OCI-LY1 (cell line): Measurements from ENCODE around the gene B3GNT2.

ENCODE experiments used
- CTCF ChIP-seq: fragments of 200-600 bp; sonication (generic), shearing (Covaris generic); IDR thresholded peaks from 2 replicates; pipeline ENCODE4 v1.5.1; 2017; ENCODE audit warnings: mild to moderate bottlenecking, antibody characterized with exemption, low read length, moderate library complexity, mixed read lengths
- EZH2 ChIP-seq: fragments of 200-600 bp; sonication (generic), shearing (Covaris generic); IDR thresholded peaks from 2 replicates; pipeline ENCODE4 v1.8.0; 2017; ENCODE audit warnings: borderline replicate concordance, mixed run types, mild to moderate bottlenecking, antibody characterized with exemption, low read length, moderate library complexity, mixed read lengths

DNA sequence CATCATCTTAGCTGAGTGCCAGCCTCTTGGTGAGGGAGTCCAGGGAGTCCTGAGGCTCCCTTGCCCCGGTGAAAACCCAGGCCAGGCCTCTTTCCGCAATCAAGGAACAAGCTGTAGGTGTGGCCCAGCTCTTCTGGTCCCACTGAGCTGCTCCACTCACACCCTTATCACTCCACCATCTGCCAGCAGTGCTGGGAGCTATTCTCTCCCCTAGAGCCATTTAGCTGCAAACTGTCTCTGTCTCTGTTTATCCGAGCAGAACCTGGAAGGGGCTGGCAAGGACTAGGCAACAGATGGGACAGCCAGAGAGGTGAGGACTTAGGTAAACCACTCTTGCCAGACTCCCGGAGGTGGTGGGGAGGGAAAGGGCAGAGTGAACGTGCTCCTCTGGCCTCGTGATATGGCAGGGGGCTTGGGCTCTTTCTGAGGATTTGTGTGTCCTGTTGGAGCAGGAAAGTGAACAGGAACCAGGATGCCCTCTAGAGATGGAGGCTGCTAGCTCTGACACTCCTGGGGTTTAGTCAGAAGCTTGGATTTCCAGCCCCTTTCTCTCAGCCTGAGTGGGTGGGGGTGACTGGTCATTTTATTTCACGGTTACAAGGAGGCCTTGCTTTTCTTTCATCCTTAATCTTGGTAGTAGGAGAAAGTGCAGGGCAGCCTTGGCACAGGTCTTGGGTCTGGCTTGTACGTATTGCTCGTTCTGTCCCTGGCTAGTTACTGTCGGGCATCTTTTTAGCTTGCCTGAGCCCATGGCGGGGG is 19.6 kb downstream of the B3GNT2 start:
- TF ChIP-seq EZH2, result no peak
- TF ChIP-seq CTCF, result no peak
